ENCODE results near the gene N4BP2L2. TPM values are rescaled to one million over a fixed set of nuclear protein-coding genes. Genes with fewer than 3 reads are reported as not detected.
A peak's percentile ranks its signal among the peaks of the same experiment; 100 is the strongest.

The N4BP2L2 gene
- total and polyA plus RNA-seq, 8 donors, result 121 to 301 (median 236) TPM

DNA sequence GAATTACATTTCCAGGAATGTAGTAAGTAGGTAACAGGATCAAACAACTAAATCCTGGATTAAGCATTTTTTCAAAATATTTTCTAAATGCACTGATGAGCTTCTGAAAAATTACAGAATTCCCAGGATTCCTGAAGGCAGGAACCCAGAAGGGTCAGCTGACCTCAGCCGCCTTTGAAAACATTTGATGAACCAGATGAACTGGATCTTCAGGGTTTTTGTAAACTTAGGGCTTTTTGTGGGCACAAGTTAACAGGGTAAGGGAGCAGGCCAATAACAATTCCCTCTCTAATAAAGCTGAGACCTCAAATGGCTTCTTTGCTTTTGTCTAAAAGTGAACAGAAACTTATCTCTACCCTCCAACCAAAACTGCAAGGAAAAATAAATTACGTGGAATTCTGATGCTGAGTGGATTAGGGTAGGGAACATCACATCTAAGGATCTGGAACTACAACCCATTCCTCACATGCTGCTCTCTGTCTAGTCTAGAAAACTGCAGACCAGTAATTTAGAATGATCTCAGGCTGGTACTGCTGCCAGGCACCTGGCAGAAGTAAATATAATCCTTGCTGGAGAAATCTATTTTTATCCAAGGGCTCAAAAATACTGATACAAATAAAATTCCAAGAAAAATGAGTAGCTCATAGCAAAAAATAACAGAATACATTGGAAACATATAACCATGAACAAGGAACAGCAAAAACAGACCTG lies 62.4 kb downstream of the N4BP2L2 start:
- intact Hi-C loops (cut with DNase I), result no loop called here
- ATAC-seq, result no peak
- TF ChIP-seq, protein P1, sequence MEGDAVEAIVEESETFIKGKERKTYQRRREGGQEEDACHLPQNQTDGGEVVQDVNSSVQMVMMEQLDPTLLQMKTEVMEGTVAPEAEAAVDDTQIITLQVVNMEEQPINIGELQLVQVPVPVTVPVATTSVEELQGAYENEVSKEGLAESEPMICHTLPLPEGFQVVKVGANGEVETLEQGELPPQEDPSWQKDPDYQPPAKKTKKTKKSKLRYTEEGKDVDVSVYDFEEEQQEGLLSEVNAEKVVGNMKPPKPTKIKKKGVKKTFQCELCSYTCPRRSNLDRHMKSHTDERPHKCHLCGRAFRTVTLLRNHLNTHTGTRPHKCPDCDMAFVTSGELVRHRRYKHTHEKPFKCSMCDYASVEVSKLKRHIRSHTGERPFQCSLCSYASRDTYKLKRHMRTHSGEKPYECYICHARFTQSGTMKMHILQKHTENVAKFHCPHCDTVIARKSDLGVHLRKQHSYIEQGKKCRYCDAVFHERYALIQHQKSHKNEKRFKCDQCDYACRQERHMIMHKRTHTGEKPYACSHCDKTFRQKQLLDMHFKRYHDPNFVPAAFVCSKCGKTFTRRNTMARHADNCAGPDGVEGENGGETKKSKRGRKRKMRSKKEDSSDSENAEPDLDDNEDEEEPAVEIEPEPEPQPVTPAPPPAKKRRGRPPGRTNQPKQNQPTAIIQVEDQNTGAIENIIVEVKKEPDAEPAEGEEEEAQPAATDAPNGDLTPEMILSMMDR (IDR thresholded peaks at IDR 0.05), result no peak
- no peaks in the 10 kb centered on the region for H3K4me1 ChIP-seq
- no peak overlapping the region for H3K4me3 ChIP-seq
- no peaks in the 10 kb centered on the region for H3K27me3 ChIP-seq
- no peak for DNase-seq
- H3K27ac ChIP-seq, result no peak overlapping the region
- H3K36me3 ChIP-seq, result peaks cover 0 to 16% of the 10 kb centered on the region in 2 donors
- H3K9me3 ChIP-seq, result no peaks in the 10 kb centered on the region

DNA sequence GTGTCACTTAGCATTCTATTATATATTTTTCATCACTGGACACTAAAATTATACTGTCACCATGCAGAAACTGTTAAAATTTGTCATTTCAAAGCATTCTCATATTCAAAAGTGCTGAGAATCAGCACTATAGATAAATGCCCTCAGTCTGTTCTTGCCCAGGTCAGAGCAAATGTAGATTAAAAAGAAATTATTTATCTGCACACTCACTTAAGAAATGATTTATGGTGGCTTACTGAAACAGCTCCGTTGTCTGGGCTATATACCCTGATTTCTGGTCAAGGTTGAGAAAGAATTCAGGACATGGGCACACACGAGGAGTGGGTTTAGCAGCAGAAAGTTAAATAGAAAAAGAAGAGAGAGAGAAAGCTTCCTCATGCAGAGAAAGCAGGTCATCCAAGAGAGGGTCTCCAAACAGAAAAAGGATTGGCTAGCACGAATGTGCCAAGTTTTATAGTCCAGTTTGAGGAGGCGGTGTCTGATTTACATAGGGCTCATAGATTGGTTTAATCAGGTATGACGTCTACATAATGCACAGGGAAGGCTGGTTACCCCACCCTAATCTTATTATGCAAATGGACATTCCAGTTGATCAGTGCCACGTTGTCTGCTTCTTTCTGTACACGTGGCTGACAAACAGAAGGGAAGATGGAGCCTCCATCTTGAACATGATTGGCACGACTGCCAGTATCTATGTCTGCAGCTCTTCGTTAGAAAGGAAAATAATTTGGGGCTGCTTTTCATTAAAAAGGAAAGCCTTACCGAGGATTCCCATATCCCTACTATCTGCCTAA lies 63.4 kb downstream of the N4BP2L2 start:
- DNase-seq (no peak), ATAC-seq (no peak)
- Histone ChIP-seq H3K4me1 (no peaks in the 10 kb centered on the region), H3K4me3 (no peak overlapping the region), H3K27ac (no peak overlapping the region), H3K27me3 (no peaks in the 10 kb centered on the region), H3K9me3 (no peaks in the 10 kb centered on the region), H3K36me3 (peaks cover 0 to 25% of the 10 kb centered on the region in 2 donors)
- TF ChIP-seq, protein P1 (IDR thresholded peaks at IDR 0.05), result no peak
- intact Hi-C loops (cut with DNase I), result no loop called here

DNA sequence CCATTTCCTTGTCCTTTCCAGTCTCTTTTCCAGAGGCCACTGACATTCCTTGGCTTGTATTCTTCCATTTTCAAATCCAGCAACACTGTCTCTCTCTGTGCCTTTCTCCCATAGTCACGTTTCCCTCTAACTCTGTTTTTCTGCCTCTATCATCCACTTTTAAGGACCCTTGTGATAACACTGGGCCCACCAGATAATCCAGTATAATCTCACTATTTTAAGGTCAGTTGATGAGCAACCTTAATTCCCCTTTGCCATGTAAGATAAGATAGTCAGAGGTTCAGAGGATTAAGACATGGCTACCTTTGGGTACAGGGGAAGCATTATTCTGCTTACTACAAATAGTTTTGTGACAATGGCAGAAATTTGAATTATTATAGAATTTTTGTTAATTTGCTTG lies 64.9 kb downstream of the N4BP2L2 start:
- Histone ChIP-seq H3K27me3 (no peaks in the 10 kb centered on the region), H3K36me3 (peaks cover 0 to 33% of the 10 kb centered on the region in 2 donors), H3K4me3 (no peak overlapping the region), H3K4me1 (no peaks in the 10 kb centered on the region), H3K9me3 (no peaks in the 10 kb centered on the region), H3K27ac (no peak overlapping the region)
- intact Hi-C loops (cut with DNase I), result no loop called here
- DNase-seq (no peak), ATAC-seq (no peak)
- TF ChIP-seq, protein P1 (IDR thresholded peaks at IDR 0.05), result no peak

DNA sequence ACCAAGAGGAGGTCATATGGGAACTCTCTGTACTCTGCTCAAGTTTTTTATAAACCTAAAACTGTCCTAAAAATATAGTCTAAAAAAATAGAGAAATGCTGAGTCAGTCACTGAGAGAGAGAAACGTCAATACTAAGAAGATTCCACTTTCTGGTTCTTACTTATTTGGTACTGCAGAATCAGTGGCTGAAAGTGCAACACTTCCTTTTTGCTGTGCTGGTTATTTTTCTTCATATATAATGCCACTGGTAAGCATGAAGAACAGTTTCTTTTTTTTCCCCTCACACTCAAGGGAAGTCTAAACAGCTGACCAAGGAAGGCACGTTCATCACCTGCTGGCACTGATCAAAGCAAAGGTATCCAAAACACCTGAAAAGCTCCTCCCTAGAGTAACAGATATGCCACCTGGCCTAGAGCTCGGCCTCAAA lies 66.4 kb downstream of the N4BP2L2 start:
- H3K27me3 ChIP-seq, result no peaks in the 10 kb centered on the region
- peak; percentile 24 for ATAC-seq
- peak overlapping the region in 1 of 2 donors; percentile 8 for H3K27ac ChIP-seq
- no peaks in the 10 kb centered on the region for H3K4me1 ChIP-seq
- no peaks in the 10 kb centered on the region for H3K9me3 ChIP-seq
- DNase-seq, result no peak
- TF ChIP-seq, protein P1 (IDR thresholded peaks at IDR 0.05), result no peak
- peaks cover 0 to 25% of the 10 kb centered on the region in 2 donors for H3K36me3 ChIP-seq
- intact Hi-C loops (cut with DNase I), result no loop called here
- H3K4me3 ChIP-seq, result no peak overlapping the region
